WTC11 (cell line): ENCODE measurements around the gene TWIST1.

Source experiments
- CBFB ChIP-seq: sonication (generic); formaldehyde crosslinking; IDR thresholded peaks from 2 replicates; pipeline ENCODE4 v1.8.1; 2022; ENCODE audit warnings: mild to moderate bottlenecking, low read depth, missing genetic modification reagents
- CREB1 ChIP-seq: sonication (generic); formaldehyde crosslinking; IDR thresholded peaks from 2 replicates; pipeline ENCODE4 v1.8.0; 2023; ENCODE audit warnings: mild to moderate bottlenecking, missing genetic modification reagents
- CREM ChIP-seq: sonication (generic); formaldehyde crosslinking; IDR thresholded peaks from 2 replicates; pipeline ENCODE4 v1.8.1; 2022; ENCODE audit warnings: mild to moderate bottlenecking, missing genetic modification reagents, moderate library complexity
- ESRRA ChIP-seq: sonication (generic); formaldehyde crosslinking; IDR thresholded peaks from 2 replicates; pipeline ENCODE4 v1.8.1; 2022; ENCODE audit warnings: mild to moderate bottlenecking, missing genetic modification reagents, borderline replicate concordance
- GABPB1 ChIP-seq: sonication (generic); formaldehyde crosslinking; IDR thresholded peaks from 2 replicates; pipeline ENCODE4 v1.8.1; 2023; ENCODE audit warnings: mild to moderate bottlenecking, missing genetic modification reagents
- IRF2 ChIP-seq: sonication (generic); formaldehyde crosslinking; IDR thresholded peaks from 2 replicates; pipeline ENCODE4 v1.8.0; 2022; ENCODE audit warnings: low read depth, missing genetic modification reagents, borderline replicate concordance
- JAZF1 ChIP-seq: fragments of 250-450 bp; sonication (Bioruptor Pico); IDR thresholded peaks from 2 replicates; pipeline ENCODE4 v1.9.0; 2021; ENCODE audit warnings: moderate library complexity, mild to moderate bottlenecking, inconsistent platforms
- MXD4 ChIP-seq: fragments of 250-450 bp; sonication (Bioruptor Pico); IDR thresholded peaks from 2 replicates; pipeline ENCODE4 v1.8.0; 2021; ENCODE audit warnings: mild to moderate bottlenecking, moderate library complexity, borderline replicate concordance
- NFYB ChIP-seq: sonication (generic); formaldehyde crosslinking; conservative IDR thresholded peaks from 2 replicates; pipeline ENCODE4 v1.8.0; 2022; ENCODE audit warnings: low read depth, missing genetic modification reagents
- NR3C1 ChIP-seq: sonication (generic); formaldehyde crosslinking; conservative IDR thresholded peaks from 2 replicates; pipeline ENCODE4 v1.8.1; 2023; ENCODE audit warnings: low read depth, mild to moderate bottlenecking, missing genetic modification reagents
- ZSCAN18 ChIP-seq: fragments of 250-450 bp; sonication (Bioruptor Pico); IDR thresholded peaks from 2 replicates; pipeline ENCODE4 v2.1.2; 2022; ENCODE audit warnings: mild to moderate bottlenecking, moderate library complexity
- TF ChIP-seq, protein P1 (sequence below): sonication (generic); formaldehyde crosslinking; IDR thresholded peaks from 2 replicates; pipeline ENCODE4 v1.8.1; 2023; ENCODE audit warnings: mild to moderate bottlenecking, missing genetic modification reagents, moderate library complexity
- TF ChIP-seq, protein P2 (sequence below): fragments of 200-600 bp; IDR thresholded peaks from 2 replicates; pipeline ENCODE4 v1.8.0; 2022; ENCODE audit warnings: antibody characterized with exemption
- TF ChIP-seq, protein P3 (sequence below): sonication (generic); formaldehyde crosslinking; IDR thresholded peaks from 2 replicates; pipeline ENCODE4 v1.8.0; 2023; ENCODE audit warnings: missing genetic modification reagents, mild to moderate bottlenecking, borderline replicate concordance

DNA sequence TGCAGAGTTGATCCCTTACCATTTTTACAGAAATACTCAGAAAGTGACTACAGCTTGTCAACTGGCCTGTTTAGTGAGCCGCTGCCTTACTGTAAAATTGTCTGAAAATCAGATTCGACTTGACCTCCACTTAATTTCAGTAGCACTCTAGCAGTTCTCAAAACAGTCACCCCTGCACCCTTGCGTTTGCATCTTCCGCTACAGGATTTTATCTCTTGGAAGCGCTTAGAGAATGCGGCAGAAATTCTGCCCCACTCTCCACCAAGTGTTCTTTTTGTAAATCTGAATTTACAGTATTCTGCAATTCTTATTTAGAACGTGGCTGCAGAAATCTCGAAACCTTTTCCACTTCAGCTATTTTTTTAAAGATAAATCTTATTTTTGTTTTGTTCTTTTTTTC is 1.9 kb upstream of the TWIST1 start:
- TF ChIP-seq, protein P1, sequence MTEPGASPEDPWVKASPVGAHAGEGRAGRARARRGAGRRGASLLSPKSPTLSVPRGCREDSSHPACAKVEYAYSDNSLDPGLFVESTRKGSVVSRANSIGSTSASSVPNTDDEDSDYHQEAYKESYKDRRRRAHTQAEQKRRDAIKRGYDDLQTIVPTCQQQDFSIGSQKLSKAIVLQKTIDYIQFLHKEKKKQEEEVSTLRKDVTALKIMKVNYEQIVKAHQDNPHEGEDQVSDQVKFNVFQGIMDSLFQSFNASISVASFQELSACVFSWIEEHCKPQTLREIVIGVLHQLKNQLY (CRISPR knock-in tag), result no peak
- TF ChIP-seq CREM (CRISPR knock-in tag) (no peak), NR3C1 (CRISPR knock-in tag) (no peak), IRF2 (CRISPR knock-in tag) (no peak), NFYB (no peak), JAZF1 (no peak), CREB1 (CRISPR knock-in tag) (no peak), GABPB1 (CRISPR knock-in tag) (no peak), MXD4 (CRISPR knock-in tag) (no peak), ESRRA (no peak), ZSCAN18 (no peak), CBFB (CRISPR knock-in tag) (no peak)
- TF ChIP-seq, protein P2, sequence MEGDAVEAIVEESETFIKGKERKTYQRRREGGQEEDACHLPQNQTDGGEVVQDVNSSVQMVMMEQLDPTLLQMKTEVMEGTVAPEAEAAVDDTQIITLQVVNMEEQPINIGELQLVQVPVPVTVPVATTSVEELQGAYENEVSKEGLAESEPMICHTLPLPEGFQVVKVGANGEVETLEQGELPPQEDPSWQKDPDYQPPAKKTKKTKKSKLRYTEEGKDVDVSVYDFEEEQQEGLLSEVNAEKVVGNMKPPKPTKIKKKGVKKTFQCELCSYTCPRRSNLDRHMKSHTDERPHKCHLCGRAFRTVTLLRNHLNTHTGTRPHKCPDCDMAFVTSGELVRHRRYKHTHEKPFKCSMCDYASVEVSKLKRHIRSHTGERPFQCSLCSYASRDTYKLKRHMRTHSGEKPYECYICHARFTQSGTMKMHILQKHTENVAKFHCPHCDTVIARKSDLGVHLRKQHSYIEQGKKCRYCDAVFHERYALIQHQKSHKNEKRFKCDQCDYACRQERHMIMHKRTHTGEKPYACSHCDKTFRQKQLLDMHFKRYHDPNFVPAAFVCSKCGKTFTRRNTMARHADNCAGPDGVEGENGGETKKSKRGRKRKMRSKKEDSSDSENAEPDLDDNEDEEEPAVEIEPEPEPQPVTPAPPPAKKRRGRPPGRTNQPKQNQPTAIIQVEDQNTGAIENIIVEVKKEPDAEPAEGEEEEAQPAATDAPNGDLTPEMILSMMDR, result no peak
- TF ChIP-seq, protein P3, sequence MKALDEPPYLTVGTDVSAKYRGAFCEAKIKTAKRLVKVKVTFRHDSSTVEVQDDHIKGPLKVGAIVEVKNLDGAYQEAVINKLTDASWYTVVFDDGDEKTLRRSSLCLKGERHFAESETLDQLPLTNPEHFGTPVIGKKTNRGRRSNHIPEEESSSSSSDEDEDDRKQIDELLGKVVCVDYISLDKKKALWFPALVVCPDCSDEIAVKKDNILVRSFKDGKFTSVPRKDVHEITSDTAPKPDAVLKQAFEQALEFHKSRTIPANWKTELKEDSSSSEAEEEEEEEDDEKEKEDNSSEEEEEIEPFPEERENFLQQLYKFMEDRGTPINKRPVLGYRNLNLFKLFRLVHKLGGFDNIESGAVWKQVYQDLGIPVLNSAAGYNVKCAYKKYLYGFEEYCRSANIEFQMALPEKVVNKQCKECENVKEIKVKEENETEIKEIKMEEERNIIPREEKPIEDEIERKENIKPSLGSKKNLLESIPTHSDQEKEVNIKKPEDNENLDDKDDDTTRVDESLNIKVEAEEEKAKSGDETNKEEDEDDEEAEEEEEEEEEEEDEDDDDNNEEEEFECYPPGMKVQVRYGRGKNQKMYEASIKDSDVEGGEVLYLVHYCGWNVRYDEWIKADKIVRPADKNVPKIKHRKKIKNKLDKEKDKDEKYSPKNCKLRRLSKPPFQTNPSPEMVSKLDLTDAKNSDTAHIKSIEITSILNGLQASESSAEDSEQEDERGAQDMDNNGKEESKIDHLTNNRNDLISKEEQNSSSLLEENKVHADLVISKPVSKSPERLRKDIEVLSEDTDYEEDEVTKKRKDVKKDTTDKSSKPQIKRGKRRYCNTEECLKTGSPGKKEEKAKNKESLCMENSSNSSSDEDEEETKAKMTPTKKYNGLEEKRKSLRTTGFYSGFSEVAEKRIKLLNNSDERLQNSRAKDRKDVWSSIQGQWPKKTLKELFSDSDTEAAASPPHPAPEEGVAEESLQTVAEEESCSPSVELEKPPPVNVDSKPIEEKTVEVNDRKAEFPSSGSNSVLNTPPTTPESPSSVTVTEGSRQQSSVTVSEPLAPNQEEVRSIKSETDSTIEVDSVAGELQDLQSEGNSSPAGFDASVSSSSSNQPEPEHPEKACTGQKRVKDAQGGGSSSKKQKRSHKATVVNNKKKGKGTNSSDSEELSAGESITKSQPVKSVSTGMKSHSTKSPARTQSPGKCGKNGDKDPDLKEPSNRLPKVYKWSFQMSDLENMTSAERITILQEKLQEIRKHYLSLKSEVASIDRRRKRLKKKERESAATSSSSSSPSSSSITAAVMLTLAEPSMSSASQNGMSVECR (CRISPR knock-in tag), result no peak
